Subcutaneous abdominal adipose tissue (tissue), 5 donors: ENCODE measurements around the gene WASF2.
A peak's percentile ranks its signal among the peaks of the same experiment; 100 is the strongest.
"Not testable (repeated sequence)": the region's sequence is repeated elsewhere in the genome, so short reads cannot be mapped to it uniquely, and the experiment has no call there.

Experiments
- H3K27ac ChIP-seq: one replicate; pipeline ENCODE4 v1.7.0; 2013; ENCODE audit warnings: low read depth, mild to moderate bottlenecking, inconsistent platforms, low read length, moderate library complexity
- H3K27me3 ChIP-seq, 5 donors: one replicate each; pipeline ENCODE4 v1.7.0; 2013; ENCODE audit warnings: low read length in 5 of 5, inconsistent platforms in 1 of 5; ENCODE audit not compliant: control insufficient read depth in 5 of 5, insufficient read depth in 4 of 5
- H3K36me3 ChIP-seq, 5 donors: one replicate each; pipeline ENCODE4 v1.7.0; 2013; ENCODE audit warnings: low read length in 5 of 5; ENCODE audit not compliant: control insufficient read depth in 5 of 5, insufficient read depth in 5 of 5
- H3K4me1 ChIP-seq, 5 donors: one replicate each; pipeline ENCODE4 v1.7.0; 2013; ENCODE audit warnings: low read length in 5 of 5, mild to moderate bottlenecking in 3 of 5, moderate library complexity in 1 of 5; ENCODE audit not compliant: control insufficient read depth in 5 of 5, insufficient read depth in 5 of 5
- H3K4me3 ChIP-seq, 5 donors: one replicate each; pipeline ENCODE4 v1.7.0; 2013; ENCODE audit warnings: low read length in 5 of 5, low read depth in 1 of 5
- H3K9ac ChIP-seq, 5 donors: one replicate each; pipeline ENCODE4 v1.7.0; 2013; ENCODE audit warnings: low read length in 5 of 5, mild to moderate bottlenecking in 4 of 5, moderate library complexity in 3 of 5
- H3K9me3 ChIP-seq, 5 donors: one replicate each; pipeline ENCODE4 v1.7.0; 2013; ENCODE audit warnings: low read length in 5 of 5; ENCODE audit not compliant: control insufficient read depth in 5 of 5
- donor health status: healthy.
- donor health status: healthy.
- donor health status: healthy.
- donor health status: healthy.
- donor health status: healthy.

The WASF2 gene

GRCh38 chr1:27513528-27513927, 23.6 kb upstream of the WASF2 start:
- Histone ChIP-seq H3K36me3 (no peaks in the 10 kb centered on the region), H3K4me1 (peaks cover 3 to 27% (median 15%) of the 10 kb centered on the region in 5 donors), H3K9me3 (no peaks in the 10 kb centered on the region), H3K27me3 (no peaks in the 10 kb centered on the region), H3K9ac (peak overlapping the region in 2 of 5 donors; percentile 26), H3K4me3 (no peak overlapping the region), H3K27ac (no peak overlapping the region)

- H3K9ac ChIP-seq = no peak overlapping the region
Observed at GRCh38 chr1:27509127-27510080, 19.4 kb upstream of the WASF2 start.

GRCh38 chr1:27507960-27508665, 18.1 kb upstream of the WASF2 start:
- H3K27ac ChIP-seq = no peak overlapping the region
- H3K4me1 ChIP-seq = peaks cover 2 to 26% (median 23%) of the 10 kb centered on the region in 5 donors
- no peak overlapping the region for H3K9ac ChIP-seq
- H3K4me3 ChIP-seq = no peak overlapping the region
- H3K36me3 ChIP-seq = no peaks in the 10 kb centered on the region
- no peaks in the 10 kb centered on the region for H3K9me3 ChIP-seq
- no peaks in the 10 kb centered on the region for H3K27me3 ChIP-seq

More at GRCh38 chr1:27509127-27510080, 19.4 kb upstream of the WASF2 start:
- no peaks in the 10 kb centered on the region for H3K27me3 ChIP-seq
- peaks cover 5 to 26% (median 23%) of the 10 kb centered on the region in 5 donors for H3K4me1 ChIP-seq
- H3K27ac ChIP-seq = no peak overlapping the region
- no peak overlapping the region for H3K4me3 ChIP-seq
- H3K36me3 ChIP-seq = no peaks in the 10 kb centered on the region
- no peaks in the 10 kb centered on the region for H3K9me3 ChIP-seq

- H3K27ac ChIP-seq = no peak overlapping the region
- H3K9me3 ChIP-seq = no peaks in the 10 kb centered on the region
- H3K27me3 ChIP-seq = no peaks in the 10 kb centered on the region
- H3K9ac ChIP-seq = no peak overlapping the region
- H3K4me3 ChIP-seq = no peak overlapping the region
- H3K4me1 ChIP-seq = peaks cover 2 to 28% (median 25%) of the 10 kb centered on the region in 5 donors
- H3K36me3 ChIP-seq = no peaks in the 10 kb centered on the region
Observed at GRCh38 chr1:27506703-27507102, 16.7 kb upstream of the WASF2 start.

- Histone ChIP-seq H3K4me3 (no peak overlapping the region), H3K36me3 (no peaks in the 10 kb centered on the region), H3K9me3 (no peaks in the 10 kb centered on the region), H3K27me3 (no peaks in the 10 kb centered on the region), H3K9ac (peak overlapping the region in 3 of 5 donors; percentile 16 to 73 (median 68)), H3K27ac (peak overlapping the region; percentile 87), H3K4me1 (peaks cover 2 to 28% (median 25%) of the 10 kb centered on the region in 5 donors)
Observed at GRCh38 chr1:27505420-27505680, 15.4 kb upstream of the WASF2 start.

- peak overlapping the region in 2 of 5 donors; percentile 3 to 30 for H3K4me3 ChIP-seq
- H3K9me3 ChIP-seq = no peaks in the 10 kb centered on the region
- no peaks in the 10 kb centered on the region for H3K36me3 ChIP-seq
- H3K4me1 ChIP-seq = peaks cover 2 to 28% (median 25%) of the 10 kb centered on the region in 5 donors
- peak overlapping the region; percentile 38 to 73 (median 45) for H3K9ac ChIP-seq
- peak overlapping the region; percentile 87 for H3K27ac ChIP-seq
- no peaks in the 10 kb centered on the region for H3K27me3 ChIP-seq
Observed at GRCh38 chr1:27504588-27505419, 14.8 kb upstream of the WASF2 start.

GRCh38 chr1:27503844-27504587, 14.0 kb upstream of the WASF2 start:
- peak overlapping the region in 3 of 5 donors; percentile 6 to 67 (median 56) for H3K9ac ChIP-seq
- no peaks in the 10 kb centered on the region for H3K27me3 ChIP-seq
- no peaks in the 10 kb centered on the region for H3K36me3 ChIP-seq
- no peaks in the 10 kb centered on the region for H3K9me3 ChIP-seq
- peak overlapping the region; percentile 87 for H3K27ac ChIP-seq
- H3K4me3 ChIP-seq = peak overlapping the region in 4 of 5 donors; percentile 36 to 47 (median 40)
- peaks cover 2 to 26% (median 25%) of the 10 kb centered on the region in 5 donors for H3K4me1 ChIP-seq

- Histone ChIP-seq H3K27ac (no peak overlapping the region), H3K36me3 (no peaks in the 10 kb centered on the region), H3K4me1 (peaks cover 2 to 25% (median 24%) of the 10 kb centered on the region in 5 donors), H3K27me3 (no peaks in the 10 kb centered on the region), H3K9ac (no peak overlapping the region), H3K9me3 (no peaks in the 10 kb centered on the region), H3K4me3 (no peak overlapping the region)
Observed at GRCh38 chr1:27503033-27503432, 13.1 kb upstream of the WASF2 start.

- not testable (repeated sequence) for H3K9ac ChIP-seq, H3K36me3 ChIP-seq, H3K27ac ChIP-seq, H3K9me3 ChIP-seq, H3K27me3 ChIP-seq, H3K4me3 ChIP-seq
- peaks cover 2 to 33% (median 31%) of the 10 kb centered on the region in 5 donors for H3K4me1 ChIP-seq
Observed at GRCh38 chr1:27501159-27501558, 11.2 kb upstream of the WASF2 start.
